B cell (primary cell): ENCODE data around the gene PIP5KL1. TPM values are rescaled to one million over a fixed set of nuclear protein-coding genes. Genes with fewer than 3 reads are reported as not detected.

Experiments
- ATAC-seq: fragments of 200-7000 bp; cut with Tn5 transposase; one replicate; pipeline ENCODE4 v1.10.0; 2021; ENCODE audit warnings: low read depth, mild to moderate bottlenecking, moderate number of reproducible peaks, moderate library complexity
- CTCF ChIA-PET: fragments of 350-600 bp; sonication (Branson Sonifier 250); formaldehyde crosslinking; loops from one replicate; lab custom pipeline; 2021; ENCODE audit warnings: antibody characterized with exemption, inconsistent platforms; lab: Charles Lee
- POLR2A ChIA-PET: fragments of 350-600 bp; sonication (Branson Sonifier 250); formaldehyde crosslinking; loops from one replicate; lab custom pipeline; 2021; ENCODE audit warnings: antibody characterized with exemption; lab: Charles Lee
- DNase-seq: peaks from one replicate; pipeline ENCODE4 v3.0.0; 2013
- H2AFZ ChIP-seq: 2 replicates; pipeline ENCODE4 v1.6.1; 2012; ENCODE audit warnings: mild to moderate bottlenecking, low read depth, low read length; ENCODE audit not compliant: insufficient read depth, poor library complexity, severe bottlenecking
- H3K27ac ChIP-seq, 2 donors: 1 replicate in 1 of 2; 2 replicates in 1 of 2; pipeline ENCODE4 v1.5.1; 2012 to 2013; ENCODE audit warnings: low read length in 2 of 2, mild to moderate bottlenecking in 2 of 2, moderate library complexity in 1 of 2
- H3K27me3 ChIP-seq, 4 experiments: fragments of 200-600 bp in 1 of 4; sonication (generic) in 1 of 4; replicated peaks in 1 of 4; 1 replicate in 2 of 4; 2 replicates in 2 of 4; pipeline versions ENCODE4 v1.6.1 to v1.7.0; 2013 to 2016; ENCODE audit warnings: low read length in 3 of 4, mild to moderate bottlenecking in 2 of 4, mixed read lengths in 1 of 4, moderate library complexity in 1 of 4; ENCODE audit not compliant: insufficient read depth in 4 of 4, control insufficient read depth in 3 of 4; ENCODE audit errors: control extremely low read depth in 1 of 4
- H3K36me3 ChIP-seq, 2 experiments: replicated peaks in 1 of 2; 1 replicate in 1 of 2; 2 replicates in 1 of 2; pipeline versions ENCODE4 v1.6.1 to v1.7.1; 2013; ENCODE audit warnings: low read length in 1 of 2; ENCODE audit not compliant: insufficient read depth in 2 of 2, control insufficient read depth in 1 of 2; ENCODE audit errors: control extremely low read depth in 1 of 2, extremely low read depth in 1 of 2
- H3K4me1 ChIP-seq, 2 donors: fragments of 200-600 bp in 1 of 2; sonication (generic) in 1 of 2; 1 replicate in 1 of 2; 2 replicates in 1 of 2; pipeline versions ENCODE4 v1.5.1 to v1.6.1; 2013 to 2017; ENCODE audit warnings: low read length in 2 of 2; ENCODE audit not compliant: control insufficient read depth in 2 of 2, insufficient read depth in 2 of 2
- H3K4me2 ChIP-seq: replicated peaks from 2 replicates; pipeline ENCODE3; 2012; ENCODE audit warnings: mild to moderate bottlenecking, low read depth, low read length; ENCODE audit not compliant: poor library complexity, severe bottlenecking
- H3K4me3 ChIP-seq, 5 experiments: fragments of 200-600 bp in 1 of 5; sonication (generic) in 1 of 5; 1 replicate in 3 of 5; 2 replicates in 2 of 5; pipeline versions ENCODE4 v1.5.1 to v1.7.0; 2011 to 2016; ENCODE audit warnings: low read length in 4 of 5, mild to moderate bottlenecking in 4 of 5, low read depth in 2 of 5, control low read depth in 1 of 5, moderate library complexity in 1 of 5; ENCODE audit not compliant: insufficient read depth in 1 of 5; ENCODE audit errors: control extremely low read depth in 1 of 5, extremely low read depth in 1 of 5
- H3K79me2 ChIP-seq: fragments of 200-600 bp; sonication (generic); one replicate; pipeline ENCODE4 v1.6.0; 2016; ENCODE audit warnings: low read length; ENCODE audit not compliant: control insufficient read depth, insufficient read depth
- H3K9ac ChIP-seq: fragments of 200-600 bp; sonication (generic); 2 replicates; pipeline ENCODE4 v1.6.1; 2017; ENCODE audit warnings: mild to moderate bottlenecking, low read length, moderate library complexity
- H3K9me3 ChIP-seq, 3 donors: one replicate each; pipeline versions ENCODE4 v1.6.1 to v1.7.1; 2013; ENCODE audit warnings: low read length in 2 of 3; ENCODE audit not compliant: control insufficient read depth in 2 of 3, insufficient read depth in 1 of 3; ENCODE audit errors: control extremely low read depth in 1 of 3
- H4K20me1 ChIP-seq: 2 replicates; pipeline ENCODE4 v1.6.0; 2012; ENCODE audit warnings: mild to moderate bottlenecking, low read length; ENCODE audit not compliant: insufficient read depth, control insufficient read depth, poor library complexity, severe bottlenecking
- H3K27ac Mint-ChIP-seq: one replicate; pipeline ENCODE4 v1.8.0; 2021; ENCODE audit warnings: mixed read lengths
- H3K27me3 Mint-ChIP-seq: one replicate; pipeline ENCODE4 v1.8.0; 2021; ENCODE audit warnings: mixed read lengths
- H3K4me1 Mint-ChIP-seq: one replicate; pipeline ENCODE4 v1.8.0; 2021; ENCODE audit warnings: mixed read lengths
- H3K4me3 Mint-ChIP-seq: one replicate; pipeline ENCODE4 v1.8.0; 2021; ENCODE audit warnings: mixed read lengths
- H3K9me3 Mint-ChIP-seq: one replicate; pipeline ENCODE4 v1.8.0; 2022; ENCODE audit warnings: mixed read lengths; ENCODE audit not compliant: insufficient read depth
- EZH2 ChIP-seq: IDR thresholded peaks from 2 replicates; pipeline ENCODE4 v1.6.1; 2012; ENCODE audit warnings: borderline replicate concordance, low read depth, mild to moderate bottlenecking, moderate library complexity, low read length; ENCODE audit not compliant: insufficient read depth, poor library complexity, severe bottlenecking
- whole genome bisulfite sequencing: methylation state at CpG from one replicate; pipeline ENCODE4 v1.1.5; 2013; ENCODE audit warnings: missing lambda C conversion rate; ENCODE audit not compliant: insufficient coverage; 5-methylcytosine and 5-hydroxymethylcytosine counted together
- intact Hi-C: fragments of 100-400 bp; cut with micrococcal nuclease; formaldehyde crosslinking; loops from one replicate; pipeline ENCODE4 v1.10.0; 2022
- polyA plus RNA-seq: library from polyadenylated mRNA; depleted of rRNA; stranded (reverse); fragments of >200 nt; gene quantifications from 2 replicates; pipeline ENCODE4 v1.2.3, GENCODE V29; 2012
- total RNA-seq, 2 donors: library from RNA; stranded (reverse); fragments of 120-200 nt in 1 of 2; gene quantifications; 1 replicate in 1 of 2; 2 replicates in 1 of 2; pipeline versions ENCODE4 v1.2.3 to v1.2.4, GENCODE V29; 2013 to 2022
- TF ChIP-seq, protein P1 (sequence below): fragments of 200-600 bp; IDR thresholded peaks from one replicate; pipeline ENCODE4 v1.8.0; 2022; ENCODE audit warnings: antibody characterized with exemption, mild to moderate bottlenecking

The PIP5KL1 gene
- total and polyA plus RNA-seq, 2 donors (not counting 1 experiment from before 2014, with no cell fraction given), result 0.75 to 1.4 TPM

DNA sequence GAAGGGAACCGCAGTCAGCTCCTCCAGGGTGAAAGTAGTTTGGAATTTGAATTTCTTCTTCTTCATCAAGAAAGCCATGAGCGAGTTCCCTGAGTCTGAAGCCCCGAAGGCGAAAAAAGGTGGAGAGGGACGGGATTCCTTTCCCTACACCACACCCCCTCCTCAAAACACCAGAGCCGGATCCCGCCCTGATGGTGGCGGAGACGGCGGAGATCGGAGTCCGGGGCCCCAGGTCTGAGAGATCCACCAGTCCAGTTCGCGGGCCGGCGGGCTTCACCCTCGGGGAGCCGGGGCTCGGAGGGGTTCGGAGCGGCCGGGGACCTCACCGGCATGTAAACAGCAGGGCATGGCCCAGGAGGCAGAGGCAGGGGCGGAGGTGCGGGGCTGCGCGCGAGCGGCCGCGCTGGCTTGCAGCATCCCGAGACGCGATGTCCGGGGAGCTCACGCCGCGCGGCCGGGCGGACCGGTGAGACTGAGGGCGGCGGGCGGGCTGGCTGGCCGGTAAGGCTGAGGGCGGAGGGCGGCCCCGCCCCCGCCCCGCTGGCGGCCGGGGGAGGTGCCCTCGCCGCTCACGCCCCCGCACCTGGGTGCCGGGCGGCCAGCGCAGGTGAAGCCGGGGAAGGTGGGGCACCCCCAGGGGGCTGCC, 49.6 kb upstream of the PIP5KL1 start:
- Histone ChIP-seq H3K79me2 (peaks cover 77% of the 10 kb centered on the region), H3K4me2 (peak overlapping the region; percentile 75), H3K36me3 (peaks cover 0 to 15% of the 10 kb centered on the region in 2 experiments), H2AFZ (peak overlapping the region; percentile 55), H3K4me3 (peak overlapping the region; percentile 70 to 95 (median 82)), H3K27me3 (no peaks in the 10 kb centered on the region), H3K4me1 (peaks cover 74 to 88% of the 10 kb centered on the region in 2 donors), H4K20me1 (peaks cover 51% of the 10 kb centered on the region), H3K27ac (peak overlapping the region; percentile 79 to 93), H3K9ac (peak overlapping the region; percentile 78), H3K9me3 (no peaks in the 10 kb centered on the region)
- Mint-ChIP-seq H3K27me3 (no peaks in the 10 kb centered on the region), H3K27ac (peak overlapping the region; percentile 95), H3K9me3 (no peaks in the 10 kb centered on the region), H3K4me3 (peak overlapping the region; percentile 97), H3K4me1 (peaks cover 75% of the 10 kb centered on the region)
- TF ChIP-seq, protein P1, sequence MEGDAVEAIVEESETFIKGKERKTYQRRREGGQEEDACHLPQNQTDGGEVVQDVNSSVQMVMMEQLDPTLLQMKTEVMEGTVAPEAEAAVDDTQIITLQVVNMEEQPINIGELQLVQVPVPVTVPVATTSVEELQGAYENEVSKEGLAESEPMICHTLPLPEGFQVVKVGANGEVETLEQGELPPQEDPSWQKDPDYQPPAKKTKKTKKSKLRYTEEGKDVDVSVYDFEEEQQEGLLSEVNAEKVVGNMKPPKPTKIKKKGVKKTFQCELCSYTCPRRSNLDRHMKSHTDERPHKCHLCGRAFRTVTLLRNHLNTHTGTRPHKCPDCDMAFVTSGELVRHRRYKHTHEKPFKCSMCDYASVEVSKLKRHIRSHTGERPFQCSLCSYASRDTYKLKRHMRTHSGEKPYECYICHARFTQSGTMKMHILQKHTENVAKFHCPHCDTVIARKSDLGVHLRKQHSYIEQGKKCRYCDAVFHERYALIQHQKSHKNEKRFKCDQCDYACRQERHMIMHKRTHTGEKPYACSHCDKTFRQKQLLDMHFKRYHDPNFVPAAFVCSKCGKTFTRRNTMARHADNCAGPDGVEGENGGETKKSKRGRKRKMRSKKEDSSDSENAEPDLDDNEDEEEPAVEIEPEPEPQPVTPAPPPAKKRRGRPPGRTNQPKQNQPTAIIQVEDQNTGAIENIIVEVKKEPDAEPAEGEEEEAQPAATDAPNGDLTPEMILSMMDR, result no peak
- no peak for TF ChIP-seq EZH2
- ChIA-PET CTCF (interaction anchor here (0.6 to 20.6 kb wide), 9 partner anchors 9 to 58 kb away, joined by 3 to 282 read pairs (median 7); no protein-coding TSS in a partner anchor), POLR2A (interaction anchor here (0.6 to 15.3 kb wide), 11 partner anchors 10 to 179 kb away, joined by 3 to 212 read pairs (median 6); partner anchors contain the start of genes NAIF1 and SLC25A25)
- DNase-seq (peak; percentile 87), ATAC-seq (peak; percentile 31)
- WGBS, result under 1% methylated on average over 60 of the region's 61 CpGs
- intact Hi-C loops, result loop anchor here (2.0 kb wide), 3 partner anchors 27 to 55 kb away; no protein-coding TSS in a partner anchor
